HG02870 (cell line): Measurements from ENCODE around the gene LUZP1.

Source experiments
- ATAC-seq: cut with Tn5 transposase; IDR thresholded peaks from one replicate; pipeline ENCODE4 v1.9.1; 2021; ENCODE audit warnings: mild to moderate bottlenecking, moderate library complexity; ENCODE audit not compliant: unreplicated experiment

LUZP1 gene

DNA sequence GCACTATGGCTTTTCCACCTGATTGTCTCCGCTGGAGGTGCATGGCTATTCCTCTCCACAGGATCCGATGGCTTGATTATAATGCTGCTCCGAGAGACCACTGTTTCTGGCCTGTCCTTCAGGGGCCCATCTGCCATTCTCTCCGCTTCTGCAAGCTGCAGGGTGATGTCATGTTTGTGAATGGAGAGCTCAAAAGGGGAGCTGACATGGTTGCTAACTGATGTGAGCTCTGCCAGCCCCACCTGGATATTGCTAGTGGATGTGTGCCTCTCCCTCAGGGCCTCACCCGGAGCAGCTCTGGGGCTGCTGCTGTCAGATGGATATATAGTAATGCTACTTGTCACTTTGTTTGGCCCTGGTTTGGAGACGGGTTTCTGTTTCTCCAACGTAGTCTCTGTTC is 77.1 kb downstream of the LUZP1 start:
- ATAC-seq = no peak

DNA sequence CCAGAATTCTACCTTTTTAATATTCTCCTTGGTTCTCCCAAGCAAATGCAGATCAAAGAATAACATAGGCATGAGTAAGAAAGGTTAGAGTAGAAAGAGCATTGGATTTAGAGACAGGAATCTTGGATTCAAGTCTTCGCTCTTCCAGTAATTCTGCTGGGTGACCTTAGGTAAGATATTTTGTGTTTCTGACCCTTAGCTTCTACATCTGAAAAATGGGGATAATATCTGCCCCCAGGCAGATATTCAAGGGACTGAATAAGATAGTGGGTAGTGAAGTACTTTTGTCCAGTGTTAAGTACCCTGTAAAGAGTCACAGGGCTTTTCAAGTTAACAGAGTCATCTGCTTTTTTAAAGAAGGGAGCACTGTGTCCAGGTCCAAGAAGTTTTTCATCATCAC is 78.6 kb downstream of the LUZP1 start:
- no peak for ATAC-seq

DNA sequence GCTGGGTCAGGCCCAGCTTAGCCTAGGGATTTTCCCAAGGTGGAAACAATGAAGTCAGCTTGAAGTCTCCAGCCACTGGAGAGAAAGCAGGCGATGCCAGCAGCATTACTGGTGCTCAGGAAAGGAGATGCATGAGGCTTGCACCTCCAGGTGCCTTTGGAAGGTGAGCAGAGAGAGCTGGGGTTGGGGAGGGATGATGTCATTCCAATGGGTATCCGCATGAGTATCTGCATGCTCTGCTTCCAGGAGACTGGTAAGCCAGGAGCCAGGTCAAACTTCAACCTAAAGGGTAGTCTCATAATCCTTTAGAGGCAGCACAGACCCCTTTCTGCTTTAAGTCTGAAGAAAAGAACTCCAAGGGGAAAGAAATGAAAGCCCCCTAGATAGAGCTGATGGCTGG is 80.6 kb downstream of the LUZP1 start:
- no peak for ATAC-seq

DNA sequence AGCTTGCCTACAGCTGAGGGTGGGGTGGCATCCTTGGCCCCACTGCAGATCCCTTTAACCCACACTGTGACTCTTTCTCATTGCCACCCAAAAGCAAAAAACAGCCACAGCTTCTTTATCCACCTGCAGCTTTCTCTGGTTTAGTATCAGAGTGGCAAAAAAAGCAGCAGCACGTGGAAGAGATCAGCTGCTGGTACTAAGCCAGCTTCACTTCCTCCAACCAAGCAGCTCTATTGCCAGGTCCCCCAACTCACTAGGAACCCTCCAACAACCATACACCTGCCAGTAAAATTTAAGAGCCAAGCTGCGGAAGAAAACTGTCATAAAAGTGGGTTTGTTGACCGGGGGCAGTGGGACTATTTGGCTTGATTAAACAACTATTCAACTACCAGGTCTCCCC is 83.0 kb downstream of the LUZP1 start:
- no peak for ATAC-seq

DNA sequence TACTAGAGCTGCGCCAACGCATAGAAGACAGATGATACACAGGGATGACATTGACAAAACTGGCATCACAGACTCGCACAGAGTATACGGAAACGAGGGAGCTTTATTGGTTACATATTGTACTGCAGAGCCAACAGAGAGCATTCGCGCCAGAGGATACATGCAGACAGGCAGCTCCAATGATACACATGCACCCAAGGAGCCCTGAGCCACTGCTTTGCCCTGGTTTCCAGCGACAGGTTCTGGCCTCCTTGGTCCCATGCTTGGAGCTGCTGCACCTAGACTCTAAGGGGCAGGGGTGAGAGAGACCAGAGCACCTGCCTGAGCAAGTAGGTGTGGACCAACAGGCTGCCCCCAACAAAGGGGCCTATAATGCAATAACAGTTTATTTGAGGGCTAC is 83.8 kb downstream of the LUZP1 start:
- no peak for ATAC-seq

DNA sequence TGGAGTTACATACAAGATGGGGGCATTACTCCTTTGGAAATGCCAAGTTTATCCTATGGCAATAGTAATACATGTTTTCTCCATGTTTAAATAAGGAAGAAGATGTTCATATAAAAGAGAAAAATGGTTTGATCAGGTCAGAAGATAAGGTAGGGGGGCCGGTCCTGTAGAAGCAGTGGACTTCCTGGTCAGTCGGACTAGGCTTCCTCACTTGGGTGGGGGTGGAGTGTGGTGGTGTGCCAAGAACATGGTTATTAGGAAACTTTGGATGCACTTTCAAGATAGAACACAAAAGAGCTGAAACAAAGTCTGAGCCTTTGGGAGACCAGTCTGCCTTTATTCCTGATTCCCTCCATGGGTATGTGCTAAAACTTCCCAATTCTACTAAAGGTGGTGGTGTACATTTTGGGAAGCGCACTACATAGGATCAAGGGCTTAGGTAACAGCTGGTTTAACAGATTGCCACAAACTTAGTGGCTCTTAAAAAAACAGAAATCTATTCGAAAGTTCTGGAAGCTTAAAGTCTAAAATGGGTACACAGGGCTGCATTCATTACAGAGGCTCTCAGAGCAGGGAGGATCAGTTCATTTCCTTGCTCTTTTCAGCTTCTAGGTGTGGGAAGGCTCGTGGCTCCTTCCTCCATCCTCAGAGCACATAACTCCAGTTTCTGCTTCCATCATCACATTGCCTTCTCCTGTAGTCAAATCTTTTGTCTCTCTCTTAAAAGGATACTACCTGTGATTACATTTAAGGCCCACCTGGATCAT is 84.8 kb downstream of the LUZP1 start:
- no peak for ATAC-seq

DNA sequence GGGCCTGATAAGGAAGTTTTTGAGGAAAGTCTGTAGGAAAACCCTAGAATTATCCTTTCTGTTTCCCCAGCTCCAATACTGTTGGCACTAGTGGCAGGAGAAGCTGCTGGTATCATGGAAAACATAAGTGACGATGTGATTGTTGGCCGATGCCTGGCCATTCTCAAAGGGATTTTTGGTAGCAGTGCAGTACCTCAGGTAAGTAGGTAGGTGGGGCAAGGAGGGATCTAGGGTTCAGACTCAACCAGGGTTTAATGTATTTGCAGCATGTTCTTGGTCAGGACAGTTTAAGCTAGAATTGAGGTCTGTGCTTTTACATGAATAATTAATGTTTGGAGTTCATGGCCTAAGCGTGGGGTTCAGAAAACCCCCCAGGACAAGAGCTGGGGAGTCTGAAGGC is 87.3 kb downstream of the LUZP1 start:
- no peak for ATAC-seq

DNA sequence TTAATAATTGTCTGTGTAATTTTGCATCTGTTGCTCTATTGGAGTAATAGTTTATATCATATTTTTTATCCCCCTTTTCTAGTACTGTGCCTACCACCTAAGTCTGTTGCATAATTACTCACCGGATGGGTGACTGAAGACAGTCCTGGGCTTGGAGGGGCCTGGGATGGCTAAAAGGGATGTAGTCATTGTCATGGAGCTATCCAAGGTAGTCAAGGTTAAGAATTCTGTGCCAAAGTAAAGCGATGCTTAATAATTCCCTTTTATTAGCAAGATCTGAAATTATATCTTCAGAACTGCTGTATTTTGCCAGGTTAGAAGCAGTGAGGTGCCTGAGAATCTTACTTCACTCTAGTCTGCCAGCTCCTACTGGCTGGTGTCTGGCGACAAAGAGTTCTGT is 87.8 kb downstream of the LUZP1 start:
- ATAC-seq = no peak

DNA sequence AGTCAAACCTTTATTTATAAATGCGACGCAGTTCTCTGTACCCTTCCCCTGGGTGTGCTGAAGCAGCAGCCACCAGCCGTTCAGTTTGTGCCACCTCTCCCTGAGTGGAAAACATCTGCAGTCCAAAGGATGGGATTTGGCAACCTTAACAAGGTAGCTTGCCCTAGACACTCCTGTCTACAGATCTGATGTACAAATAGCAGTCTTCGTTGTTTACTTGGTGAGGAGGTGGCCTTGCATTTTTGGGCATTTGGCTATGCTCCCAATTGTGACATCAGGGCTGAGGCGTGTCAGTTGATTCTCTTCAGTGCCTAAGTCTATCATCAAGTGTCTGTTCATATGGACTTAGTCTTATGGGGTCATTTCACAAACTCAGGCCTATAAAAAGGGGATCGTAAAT is 89.6 kb downstream of the LUZP1 start:
- no peak for ATAC-seq

DNA sequence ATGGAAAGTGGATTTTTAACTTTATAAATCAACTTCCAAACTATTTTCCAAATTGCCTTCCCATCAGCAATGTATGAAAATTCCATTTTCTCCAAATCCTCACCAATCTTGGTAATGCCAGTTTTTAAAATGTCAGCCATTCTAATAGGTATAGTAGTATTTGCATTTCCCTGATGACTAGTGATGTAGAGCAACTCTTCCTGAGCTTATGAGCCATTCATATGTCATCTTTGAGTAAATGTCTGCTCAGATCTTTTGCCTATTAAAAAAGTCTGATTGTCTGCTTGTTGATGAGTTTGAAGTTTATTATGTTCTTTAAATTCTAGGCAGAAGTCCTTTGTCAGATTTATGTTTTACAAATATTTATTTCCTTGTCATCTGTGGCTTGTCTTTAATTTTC is 94.6 kb downstream of the LUZP1 start:
- ATAC-seq = no peak

DNA sequence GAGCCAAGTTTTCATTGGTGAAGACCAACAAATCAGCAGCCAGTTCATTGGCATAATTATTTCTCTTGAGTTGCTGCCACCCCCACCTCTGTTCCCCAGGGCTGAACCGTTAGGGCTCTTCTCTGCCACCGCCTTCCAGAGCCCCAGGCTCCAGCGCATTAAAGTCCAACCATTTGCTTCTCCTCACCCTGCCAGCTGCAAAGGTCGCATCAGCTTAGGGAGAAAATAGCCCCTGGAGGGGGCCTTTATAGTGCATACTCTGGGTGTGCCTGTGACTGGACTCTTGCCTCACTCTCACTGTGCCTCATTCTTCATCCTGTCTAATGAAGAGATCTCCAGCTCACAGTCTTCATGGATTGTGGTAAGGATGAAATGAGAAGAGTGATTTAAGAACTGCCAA is 99.0 kb downstream of the LUZP1 start:
- ATAC-seq = no peak

DNA sequence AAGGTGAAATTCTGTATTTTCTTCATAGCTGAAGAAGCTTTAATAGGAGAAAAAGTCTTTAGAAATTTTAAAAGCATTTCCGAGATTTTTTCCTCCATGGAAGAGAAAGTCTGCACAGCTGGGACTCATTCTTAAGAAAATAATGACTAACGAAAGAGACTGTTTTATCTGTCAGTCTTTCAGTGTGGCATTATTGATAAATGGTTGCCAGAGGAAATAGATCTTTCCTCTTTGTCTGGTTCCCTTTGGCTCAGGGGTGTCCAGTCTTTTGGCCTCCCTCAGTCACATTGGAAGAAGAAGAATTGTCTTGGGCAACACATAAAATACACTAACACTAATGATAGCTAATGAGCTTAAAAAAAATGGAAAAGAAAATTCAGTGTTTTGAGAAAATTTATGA is 99.5 kb downstream of the LUZP1 start:
- no peak for ATAC-seq

DNA sequence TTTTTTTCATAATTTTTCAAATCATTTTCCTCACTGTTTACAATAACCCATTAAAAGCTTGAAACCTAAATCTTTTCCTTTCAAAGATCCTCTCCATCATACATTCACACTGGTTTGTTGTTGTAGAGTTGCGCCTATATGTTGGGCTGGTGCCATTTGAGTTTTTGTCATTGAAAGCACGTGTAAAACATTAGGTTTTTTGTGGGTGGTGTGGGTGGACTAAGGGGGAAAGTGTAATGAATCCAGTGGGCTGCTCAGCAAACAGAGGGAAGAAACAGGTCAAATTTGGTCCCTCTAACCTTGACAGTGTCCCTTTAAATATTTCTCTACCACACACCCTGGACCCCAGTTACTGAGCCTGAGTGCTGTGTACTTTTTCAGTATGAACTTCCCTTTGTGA is 102.6 kb downstream of the LUZP1 start:
- no peak for ATAC-seq

DNA sequence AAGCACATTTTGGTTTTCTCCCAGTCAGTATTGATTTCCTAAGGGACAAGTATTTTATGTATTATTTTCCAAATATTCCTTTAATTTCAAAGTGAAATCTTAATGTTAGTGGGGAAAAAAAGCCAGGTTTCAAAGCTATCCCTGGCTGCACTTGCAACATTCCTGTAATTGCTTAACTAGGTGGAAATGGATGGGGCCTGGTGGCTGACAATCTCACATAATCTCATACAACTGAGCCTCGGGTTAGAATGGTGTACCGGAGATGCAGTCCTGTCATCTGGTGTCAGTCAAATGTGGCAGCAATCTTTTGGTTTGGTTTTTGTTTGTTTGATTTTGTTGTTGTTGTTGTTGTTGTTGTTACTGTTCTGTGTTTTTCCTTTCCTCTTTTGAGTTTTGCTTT is 103.3 kb downstream of the LUZP1 start:
- no peak for ATAC-seq

DNA sequence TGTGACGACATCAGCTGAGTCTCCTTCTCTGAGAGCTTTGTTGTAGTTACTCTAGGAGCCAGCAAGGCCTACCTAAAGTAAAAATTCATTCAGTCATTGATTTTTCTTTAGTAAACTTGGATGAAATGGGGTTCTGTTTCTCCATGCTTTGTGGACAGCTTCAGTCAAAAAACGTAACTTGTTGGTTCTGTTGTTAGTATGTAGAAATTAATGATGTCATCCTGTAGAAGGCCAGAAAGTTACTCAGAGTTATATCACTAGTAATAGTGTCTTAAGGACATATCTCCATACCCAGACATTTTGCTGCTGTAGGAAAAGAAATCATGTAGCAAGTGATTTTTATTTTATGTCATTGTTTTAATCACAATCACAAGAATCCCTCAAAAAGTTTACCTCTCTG is 106.4 kb downstream of the LUZP1 start:
- no peak for ATAC-seq

DNA sequence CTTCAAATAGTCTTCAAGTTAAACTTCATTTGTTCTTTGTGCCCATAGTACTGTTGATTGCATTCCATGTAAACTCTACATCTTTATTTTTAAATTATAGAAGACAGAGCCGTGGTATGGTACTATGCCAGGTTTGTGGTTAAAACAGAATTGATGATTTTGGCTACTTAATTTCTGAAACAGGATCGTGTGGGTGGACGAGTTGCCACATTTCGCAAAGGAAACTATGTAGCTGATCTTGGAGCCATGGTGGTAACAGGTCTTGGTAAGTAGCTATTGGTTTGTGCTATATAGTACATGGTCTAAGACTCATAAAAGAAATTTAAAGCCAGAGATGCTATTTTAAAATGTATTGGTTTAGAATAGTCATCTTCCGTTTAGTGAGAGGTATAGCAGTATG is 111.4 kb downstream of the LUZP1 start:
- ATAC-seq = no peak

DNA sequence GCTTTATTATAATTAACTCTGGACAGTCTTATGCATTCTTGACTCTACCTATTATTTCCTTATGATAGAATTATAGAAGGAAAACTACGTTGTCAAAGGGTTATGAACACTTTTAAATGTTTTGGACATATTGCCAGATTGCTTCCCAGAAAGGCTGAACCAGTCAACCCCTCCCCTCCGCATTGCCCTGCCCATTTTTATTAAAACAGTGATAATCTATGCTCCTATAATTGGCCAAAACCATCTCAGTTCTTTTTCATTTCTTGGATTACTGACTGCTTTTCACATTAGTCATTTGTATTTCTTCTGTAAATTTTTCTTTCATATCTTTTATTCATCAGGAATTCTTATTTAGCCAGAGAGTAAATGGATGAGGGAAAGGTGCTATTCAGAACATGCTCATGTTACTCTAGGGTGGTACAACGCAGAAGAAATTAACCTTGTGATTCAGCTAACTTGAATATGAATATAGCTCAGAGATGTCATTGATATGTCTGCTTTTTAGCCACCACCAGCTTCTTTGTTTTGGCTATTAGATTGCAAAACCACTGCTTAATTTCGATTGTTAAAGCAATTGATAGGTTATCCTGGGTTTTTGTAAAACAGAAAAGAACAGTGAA is 117.3 kb downstream of the LUZP1 start:
- ATAC-seq = no peak

DNA sequence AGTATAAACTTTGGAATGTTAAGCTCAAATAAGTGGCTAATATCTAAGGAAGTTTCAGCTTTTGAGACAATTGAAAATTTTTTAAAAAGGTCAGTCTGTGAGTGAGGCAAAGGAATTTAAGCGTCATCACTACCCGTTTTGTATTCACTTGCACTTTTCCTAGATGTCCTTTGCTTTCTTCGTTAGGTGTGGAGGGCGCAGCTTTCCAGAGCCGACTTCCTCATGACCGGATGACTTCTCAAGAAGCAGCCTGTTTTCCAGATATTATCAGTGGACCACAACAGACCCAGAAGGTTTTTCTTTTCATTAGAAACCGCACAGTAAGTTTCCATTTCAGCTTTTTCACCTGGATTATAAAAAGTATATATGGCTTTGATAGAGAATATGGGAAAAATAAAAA is 118.5 kb downstream of the LUZP1 start:
- no peak for ATAC-seq

DNA sequence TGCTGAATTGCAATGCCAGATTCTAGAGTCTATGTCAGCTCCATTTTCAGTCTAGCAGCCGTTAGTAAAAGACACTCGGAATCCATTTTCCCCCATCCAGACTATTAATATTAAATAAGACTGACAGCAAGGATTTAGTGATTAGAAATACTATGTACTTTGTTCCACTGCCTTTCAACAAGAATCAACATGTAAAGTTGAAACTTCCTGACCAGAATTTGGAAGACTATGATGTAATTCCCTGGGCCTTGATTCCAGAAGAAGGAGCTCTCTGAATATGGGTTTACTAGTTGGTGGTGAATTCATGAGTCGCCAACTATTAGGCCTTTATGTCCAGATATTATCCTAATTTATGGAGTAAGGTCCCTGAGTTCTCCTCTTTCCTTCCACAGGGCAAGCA is 124.6 kb downstream of the LUZP1 start:
- no peak for ATAC-seq

DNA sequence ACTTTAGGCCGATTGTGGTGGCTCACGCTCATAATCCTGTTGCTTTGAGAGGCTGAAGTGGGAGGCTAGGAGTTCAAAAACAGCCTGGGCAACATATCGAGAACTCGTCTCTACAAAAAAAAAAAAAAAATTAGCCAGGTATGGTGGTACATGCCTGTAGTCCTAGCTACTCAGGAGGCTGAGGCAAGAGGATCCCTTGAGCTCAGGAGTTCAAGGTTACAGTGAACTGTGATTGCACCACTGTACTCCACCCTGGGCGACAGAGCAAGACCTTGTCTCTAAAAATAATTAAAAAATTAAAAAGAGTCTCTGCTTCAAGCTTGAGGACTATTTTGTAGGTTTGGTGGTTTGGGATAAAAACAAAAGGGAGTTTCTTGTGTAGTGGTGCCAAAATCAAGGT is 128.1 kb downstream of the LUZP1 start:
- no peak for ATAC-seq

DNA sequence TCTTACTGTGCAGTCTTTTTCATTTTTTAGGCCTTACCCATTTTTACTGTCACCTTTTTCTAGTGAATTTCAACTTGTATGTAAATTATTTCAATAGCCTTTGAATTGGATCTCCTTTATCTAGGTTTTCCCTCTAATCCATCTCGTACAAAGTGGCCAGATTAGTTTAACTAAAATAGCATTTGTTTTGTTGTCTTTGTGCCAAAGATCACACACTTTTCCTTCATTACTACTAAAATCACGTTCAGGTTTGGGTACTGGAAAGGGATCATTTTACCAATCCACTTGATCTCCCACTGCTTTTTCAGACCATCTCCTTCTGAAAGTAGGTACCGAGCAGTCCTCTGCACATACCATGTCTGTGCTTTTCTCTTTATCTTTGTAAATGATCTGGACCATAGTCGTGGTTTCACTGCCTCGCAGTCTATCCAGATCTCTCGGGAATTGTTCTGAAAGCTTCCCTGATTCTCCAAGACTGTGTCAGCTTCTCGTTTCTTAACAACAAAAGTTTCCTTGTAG is 129.3 kb downstream of the LUZP1 start:
- no peak for ATAC-seq

DNA sequence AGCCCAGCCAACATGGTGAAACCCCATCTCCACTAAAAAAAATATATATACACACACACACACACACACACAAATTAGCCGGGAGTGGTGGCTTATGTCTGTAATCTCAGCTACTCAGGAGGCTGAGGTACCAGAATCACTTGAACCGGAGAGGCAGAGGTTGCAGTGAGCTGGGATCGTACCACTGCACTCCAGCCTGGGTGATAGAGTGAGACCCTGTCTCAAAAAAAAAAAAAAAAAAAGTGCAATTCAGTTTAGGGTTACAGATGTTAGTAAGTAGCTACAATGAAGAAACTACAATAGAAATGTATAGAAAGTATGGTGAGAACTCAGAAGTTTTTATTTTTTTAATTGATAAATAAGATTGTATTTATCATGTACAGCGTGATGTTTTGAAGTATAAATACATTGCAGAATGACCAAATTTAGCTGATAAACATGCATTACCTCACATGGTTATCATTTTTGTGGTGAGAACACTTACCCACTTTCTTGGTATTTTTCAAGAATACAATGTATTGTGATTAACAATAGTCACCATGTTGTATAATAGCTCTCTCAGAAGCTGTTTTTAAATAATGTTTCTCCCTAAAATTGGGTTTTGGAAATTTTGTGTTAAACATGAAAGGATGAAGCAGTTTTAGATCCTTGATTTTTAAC is 131.4 kb downstream of the LUZP1 start:
- no peak for ATAC-seq
